Embryonic facial prominence (tissue), 1 donor: ENCODE measurements around the gene MEOX1.

ENCODE experiments used
- DNase-seq: peaks from one replicate; pipeline ENCODE4 v3.0.0-alpha.2; 2016; ENCODE audit errors: extremely low spot score

MEOX1 gene

GRCh38 chr17:43680461-43680860, 18.7 kb upstream of the MEOX1 start:
- no peak for DNase-seq

- DNase-seq = no peak
These were observed 18.2 kb upstream of the MEOX1 start for GRCh38 chr17:43679911-43680310.

- no peak for DNase-seq
These were observed 17.7 kb upstream of the MEOX1 start for GRCh38 chr17:43679401-43679800.

- no peak for DNase-seq
These were observed 14.7 kb upstream of the MEOX1 start for GRCh38 chr17:43676471-43676870.

- no peak for DNase-seq
These were observed 12.7 kb upstream of the MEOX1 start for GRCh38 chr17:43674394-43674793.

- DNase-seq = peak; percentile 68
These were observed 12.0 kb upstream of the MEOX1 start for GRCh38 chr17:43673516-43674323.

GRCh38 chr17:43671755-43672519, 10.2 kb upstream of the MEOX1 start:
- no peak for DNase-seq

- DNase-seq = no peak
These were observed 9.4 kb upstream of the MEOX1 start for GRCh38 chr17:43671031-43671692.

GRCh38 chr17:43670645-43671030, 8.9 kb upstream of the MEOX1 start:
- no peak for DNase-seq

GRCh38 chr17:43669971-43670644, 8.4 kb upstream of the MEOX1 start:
- no peak for DNase-seq

GRCh38 chr17:43667947-43668348, 6.2 kb upstream of the MEOX1 start:
- DNase-seq = no peak

GRCh38 chr17:43667506-43667905, 5.8 kb upstream of the MEOX1 start:
- DNase-seq = no peak

- no peak for DNase-seq
These were observed 4.2 kb upstream of the MEOX1 start for GRCh38 chr17:43665937-43666236.

GRCh38 chr17:43665084-43665936, 3.6 kb upstream of the MEOX1 start:
- no peak for DNase-seq

GRCh38 chr17:43664096-43664495, 2.4 kb upstream of the MEOX1 start:
- DNase-seq = no peak

GRCh38 chr17:43663383-43663782, 1.7 kb upstream of the MEOX1 start:
- no peak for DNase-seq

- no peak for DNase-seq
These were observed 855 bp upstream of the MEOX1 start for GRCh38 chr17:43662413-43663141.

GRCh38 chr17:43660816-43661493, 767 bp downstream of the MEOX1 start:
- DNase-seq = no peak

GRCh38 chr17:43659823-43660617, 1.7 kb downstream of the MEOX1 start:
- DNase-seq = no peak
